Skin epidermis (tissue), 12 donors: ENCODE results near the gene S1PR2.

Experiments
- H3K27ac ChIP-seq, 21 experiments: fragments of 200-600 bp; sonication (generic) in 11 of 21; one replicate each; pipeline ENCODE4 v1.5.0; 2020; ENCODE audit warnings: mild to moderate bottlenecking in 3 of 21, inconsistent platforms in 2 of 21, moderate library complexity in 2 of 21
- H3K4me3 ChIP-seq, 7 experiments: fragments of 200-600 bp; sonication (generic) in 2 of 7; one replicate each; pipeline ENCODE4 v1.5.0; 2020; ENCODE audit warnings: inconsistent platforms in 2 of 7, mild to moderate bottlenecking in 2 of 7, moderate library complexity in 1 of 7

Gene S1PR2

GRCh38 chr19:10230861-10231611 is at the start of gene S1PR2:
S1PR2 (minus strand) TSS chr19:10231331; CDS start chr19:10224905, 6,426 bp downstream.
- Histone ChIP-seq H3K4me3 (peak within 1 kb of the TSS; percentile 67 to 93 (median 79)), H3K27ac (peak within 1 kb of the TSS; percentile 82 to 98 (median 94))

GRCh38 chr19:10279737-10280442 is 48.8 kb upstream of the S1PR2 start:
- Histone ChIP-seq H3K27ac (no peak overlapping the region), H3K4me3 (no peak overlapping the region)

GRCh38 chr19:10278935-10279334 is 47.8 kb upstream of the S1PR2 start:
- H3K4me3 ChIP-seq, result no peak overlapping the region
- H3K27ac ChIP-seq, result peak overlapping the region in 1 of 21 experiments; percentile 11

- Histone ChIP-seq H3K27ac (no peak overlapping the region), H3K4me3 (no peak overlapping the region)
Measured at GRCh38 chr19:10277795-10278589, 46.9 kb upstream of the S1PR2 start.

GRCh38 chr19:10274589-10274988 is 43.5 kb upstream of the S1PR2 start:
- Histone ChIP-seq H3K27ac (peak overlapping the region in 4 of 21 experiments; percentile 9 to 52 (median 43)), H3K4me3 (no peak overlapping the region)

- Histone ChIP-seq H3K27ac (peak overlapping the region; percentile 16 to 97 (median 88)), H3K4me3 (peak overlapping the region; percentile 24 to 56 (median 42))
Measured at GRCh38 chr19:10271543-10272086, 40.5 kb upstream of the S1PR2 start.

GRCh38 chr19:10270616-10271394 is 39.7 kb upstream of the S1PR2 start, which contains the start of gene ICAM1:
ICAM1 (plus strand) TSS chr19:10271120; CDS start chr19:10271160, 40 bp downstream.
- peak within 1 kb of the TSS; percentile 24 to 56 (median 42) for H3K4me3 ChIP-seq
- peak within 1 kb of the TSS; percentile 28 to 97 (median 88) for H3K27ac ChIP-seq

GRCh38 chr19:10270180-10270615 is 39.1 kb upstream of the S1PR2 start:
- peak overlapping the region; percentile 28 to 97 (median 88) for H3K27ac ChIP-seq
- peak overlapping the region; percentile 24 to 56 (median 42) for H3K4me3 ChIP-seq

- Histone ChIP-seq H3K4me3 (peak overlapping the region; percentile 24 to 56 (median 42)), H3K27ac (peak overlapping the region; percentile 28 to 97 (median 88))
Measured at GRCh38 chr19:10269333-10270179, 38.4 kb upstream of the S1PR2 start.

GRCh38 chr19:10268071-10268470 is 36.9 kb upstream of the S1PR2 start:
- Histone ChIP-seq H3K27ac (peak overlapping the region in 16 of 21 experiments; percentile 1 to 94 (median 29)), H3K4me3 (no peak overlapping the region)

- no peak overlapping the region for H3K27ac ChIP-seq
- no peak overlapping the region for H3K4me3 ChIP-seq
Measured at GRCh38 chr19:10266706-10267105, 35.6 kb upstream of the S1PR2 start.

- H3K27ac ChIP-seq, result no peak overlapping the region
- H3K4me3 ChIP-seq, result no peak overlapping the region
Measured at GRCh38 chr19:10262771-10263170, 31.6 kb upstream of the S1PR2 start.

GRCh38 chr19:10260141-10260584 is 29.0 kb upstream of the S1PR2 start:
- Histone ChIP-seq H3K27ac (peak overlapping the region in 13 of 21 experiments; percentile 1 to 77 (median 52)), H3K4me3 (no peak overlapping the region)

GRCh38 chr19:10259162-10259905 is 28.2 kb upstream of the S1PR2 start:
- H3K4me3 ChIP-seq, result no peak overlapping the region
- peak overlapping the region in 18 of 21 experiments; percentile 1 to 77 (median 49) for H3K27ac ChIP-seq

GRCh38 chr19:10258080-10258710 is 27.1 kb upstream of the S1PR2 start:
- no peak overlapping the region for H3K27ac ChIP-seq
- H3K4me3 ChIP-seq, result no peak overlapping the region

GRCh38 chr19:10256970-10257615 is 26.0 kb upstream of the S1PR2 start:
- no peak overlapping the region for H3K4me3 ChIP-seq
- H3K27ac ChIP-seq, result no peak overlapping the region
